Mononuclear cell (primary cell): ENCODE data around the gene SALL3. TPM values are rescaled to one million over a fixed set of nuclear protein-coding genes. Genes with fewer than 3 reads are reported as not detected.

ENCODE experiments used
- H3K27me3 ChIP-seq: 2 replicates; pipeline ENCODE4 v1.6.0; 2011; ENCODE audit warnings: low read length, control low read depth; ENCODE audit not compliant: insufficient read depth
- H3K4me1 ChIP-seq: 2 replicates; pipeline ENCODE4 v1.5.1; 2011; ENCODE audit warnings: mild to moderate bottlenecking, low read length, control low read depth; ENCODE audit not compliant: insufficient read depth
- H3K4me3 ChIP-seq: 2 replicates; pipeline ENCODE4 v1.5.1; 2011; ENCODE audit warnings: mild to moderate bottlenecking, low read length, moderate library complexity
- H3K9me3 ChIP-seq: 2 replicates; pipeline ENCODE4 v1.5.1; 2011; ENCODE audit warnings: low read depth, mild to moderate bottlenecking, control low read depth, low read length
- total RNA-seq: library from RNA; depleted of rRNA; stranded (reverse); fragments of >200 nt; gene quantifications from one replicate; pipeline ENCODE4 v1.2.3, GENCODE V29; 2012

The SALL3 gene
- total RNA-seq, 1 donor, result under 0.01 TPM

DNA sequence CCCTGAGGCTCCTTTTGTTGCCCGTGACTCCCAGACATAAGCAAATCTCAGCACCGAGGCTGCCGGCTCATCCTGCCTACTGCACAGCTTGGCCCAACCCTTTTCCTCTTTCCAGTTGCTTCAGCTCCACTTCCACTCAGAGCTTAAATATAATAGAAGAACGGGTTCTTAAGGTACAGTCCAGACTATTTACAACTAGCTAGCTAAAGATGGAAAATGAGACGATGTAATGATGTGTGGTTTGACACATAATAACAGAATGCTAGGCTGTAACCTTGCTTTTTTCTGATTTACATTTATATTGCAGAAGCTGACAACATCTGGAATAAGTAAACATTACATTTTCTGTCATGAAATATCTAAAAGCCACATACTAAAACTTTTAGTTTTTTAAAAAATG is 62.7 kb downstream of the SALL3 start:
- Histone ChIP-seq H3K4me1 (no peaks in the 10 kb centered on the region), H3K9me3 (peaks cover 15% of the 10 kb centered on the region), H3K4me3 (no peak overlapping the region), H3K27me3 (no peaks in the 10 kb centered on the region)

GRCh38 chr18:79043288-79043687 is 63.7 kb downstream of the SALL3 start:
- Histone ChIP-seq H3K27me3 (no peaks in the 10 kb centered on the region), H3K4me3 (no peak overlapping the region), H3K4me1 (no peaks in the 10 kb centered on the region), H3K9me3 (peaks cover 15% of the 10 kb centered on the region)

- no peaks in the 10 kb centered on the region for H3K27me3 ChIP-seq
- H3K4me1 ChIP-seq, result no peaks in the 10 kb centered on the region
- no peaks in the 10 kb centered on the region for H3K9me3 ChIP-seq
- no peak overlapping the region for H3K4me3 ChIP-seq
These were observed 66.9 kb downstream of the SALL3 start for GRCh38 chr18:79046522-79046921.

- Histone ChIP-seq H3K9me3 (no peaks in the 10 kb centered on the region), H3K27me3 (no peaks in the 10 kb centered on the region), H3K4me1 (no peaks in the 10 kb centered on the region), H3K4me3 (no peak overlapping the region)
These were observed 68.1 kb downstream of the SALL3 start for GRCh38 chr18:79047556-79048244.

DNA sequence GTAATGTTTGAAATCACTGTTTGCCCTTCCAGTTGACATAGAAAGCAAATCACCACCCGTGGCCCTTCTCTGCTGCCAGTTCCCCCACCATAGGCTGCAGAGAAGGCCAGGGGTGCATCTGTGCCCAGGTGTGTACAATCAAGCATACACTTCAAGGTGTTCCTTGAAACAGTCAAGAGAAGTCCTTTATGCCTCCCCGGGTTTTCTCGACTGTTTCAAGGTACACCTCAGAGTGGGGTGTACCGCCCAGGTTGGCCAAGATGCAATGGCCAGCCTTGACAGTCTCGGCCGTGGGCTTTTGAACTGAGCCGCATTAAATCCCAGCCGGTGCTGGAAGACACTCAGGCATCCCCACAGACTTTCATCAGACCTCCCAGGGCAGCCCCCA is 68.6 kb downstream of the SALL3 start:
- Histone ChIP-seq H3K27me3 (no peaks in the 10 kb centered on the region), H3K4me1 (no peaks in the 10 kb centered on the region), H3K9me3 (no peaks in the 10 kb centered on the region), H3K4me3 (no peak overlapping the region)

DNA sequence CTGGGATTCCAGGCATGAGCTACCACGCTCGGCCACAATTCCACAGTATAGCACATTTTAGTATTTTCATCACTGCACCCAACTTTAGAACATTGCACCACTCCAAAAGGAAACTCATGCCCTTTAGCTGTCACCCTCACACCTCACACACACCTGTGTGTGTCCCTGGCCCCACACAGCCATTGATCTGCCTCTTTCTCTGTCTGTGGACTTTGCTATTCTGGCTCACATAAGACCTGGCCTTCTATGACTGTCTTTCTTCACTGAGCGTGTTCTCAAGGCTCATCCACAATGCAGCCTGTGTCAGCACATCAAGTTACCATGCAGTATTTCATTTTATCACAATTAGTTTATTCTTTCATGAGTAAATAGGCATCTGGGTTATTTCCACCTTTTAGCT is 69.9 kb downstream of the SALL3 start:
- H3K9me3 ChIP-seq, result no peaks in the 10 kb centered on the region
- H3K4me3 ChIP-seq, result no peak overlapping the region
- no peaks in the 10 kb centered on the region for H3K27me3 ChIP-seq
- no peaks in the 10 kb centered on the region for H3K4me1 ChIP-seq

Other genes with a start within 250 kb of the SALL3 start
- 84.2 TPM for gene ATP9B, start 89.6 kb downstream of the SALL3 start, total RNA-seq